NCI-H526 treated with DMSO at 0.1 percent for 48 hours (cell line): ENCODE measurements around the gene MICU1.
"Not testable (repeated sequence)": the region's sequence is repeated elsewhere in the genome, so short reads cannot be mapped to it uniquely, and the experiment has no call there.

Experiments used
- DNase-seq: peaks from one replicate; lab custom pipeline; 2025; lab: John Stamatoyannopoulos, UW

The MICU1 gene

GRCh38 chr10:72386916-72387586, 238.8 kb downstream of the MICU1 start:
- DNase-seq: no peak

GRCh38 chr10:72385724-72386123, 240.2 kb downstream of the MICU1 start:
- DNase-seq: no peak

GRCh38 chr10:72384982-72385381, 240.9 kb downstream of the MICU1 start:
- not testable (repeated sequence) for DNase-seq

- no peak for DNase-seq
Observed at GRCh38 chr10:72379776-72380175, 246.1 kb downstream of the MICU1 start.

- DNase-seq: no peak
Observed at GRCh38 chr10:72379062-72379461, 246.8 kb downstream of the MICU1 start.

GRCh38 chr10:72375585-72375984, 250.3 kb downstream of the MICU1 start:
- DNase-seq: no peak

- no peak for DNase-seq
Observed at GRCh38 chr10:72375173-72375572, 250.7 kb downstream of the MICU1 start.

- no peak for DNase-seq
Observed at GRCh38 chr10:72370201-72370722, 255.6 kb downstream of the MICU1 start.

- no peak for DNase-seq
Observed at GRCh38 chr10:72367301-72367960, 258.4 kb downstream of the MICU1 start.

- DNase-seq: no peak
Observed at GRCh38 chr10:72365106-72365895, 260.6 kb downstream of the MICU1 start.

GRCh38 chr10:72364239-72364777, 261.6 kb downstream of the MICU1 start:
- peak; percentile 54 for DNase-seq

GRCh38 chr10:72356987-72357386, 268.9 kb downstream of the MICU1 start:
- no peak for DNase-seq

- DNase-seq: no peak
Observed at GRCh38 chr10:72356115-72356514, 269.8 kb downstream of the MICU1 start.

- no peak for DNase-seq
Observed at GRCh38 chr10:72355214-72355555, 270.7 kb downstream of the MICU1 start.

GRCh38 chr10:72354356-72355213, 271.3 kb downstream of the MICU1 start, which contains the start of gene DNAJB12:
Gene DNAJB12, minus strand, starts transcription at chr10:72354919. Its CDS starts 22 bp downstream, at chr10:72354897.
- peak; percentile 85 for DNase-seq

- DNase-seq: no peak
Observed at GRCh38 chr10:72353965-72354355, 271.9 kb downstream of the MICU1 start.

- DNase-seq: no peak
Observed at GRCh38 chr10:72353028-72353964, 272.6 kb downstream of the MICU1 start.

- DNase-seq: no peak
Observed at GRCh38 chr10:72351479-72351878, 274.4 kb downstream of the MICU1 start.

- no peak for DNase-seq
Observed at GRCh38 chr10:72349438-72349837, 276.4 kb downstream of the MICU1 start.

GRCh38 chr10:72348282-72348681, 277.6 kb downstream of the MICU1 start:
- no peak for DNase-seq
